Osteoblast (primary cell): ENCODE results near the gene RCOR2. TPM values are rescaled to one million over a fixed set of nuclear protein-coding genes. Genes with fewer than 3 reads are reported as not detected.

Experiments used
- DNase-seq: peaks from one replicate; pipeline ENCODE4 v3.0.0; 2011; ENCODE audit warnings: low spot score, mixed read lengths; ENCODE audit not compliant: insufficient read length; ENCODE audit errors: missing footprints
- H2AFZ ChIP-seq: 2 replicates; pipeline ENCODE4 v1.6.0; 2011; ENCODE audit warnings: mild to moderate bottlenecking, low read length
- H3K27ac ChIP-seq: 2 replicates; pipeline ENCODE4 v1.5.1; 2011; ENCODE audit warnings: mild to moderate bottlenecking, low read depth, low read length, moderate library complexity
- H3K27me3 ChIP-seq: 2 replicates; pipeline ENCODE4 v1.6.0; 2012; ENCODE audit warnings: mild to moderate bottlenecking, control low read depth, inconsistent platforms, low read length, moderate library complexity; ENCODE audit not compliant: insufficient read depth
- H3K36me3 ChIP-seq: 2 replicates; pipeline ENCODE4 v1.5.1; 2011; ENCODE audit warnings: mild to moderate bottlenecking, low read length, control low read depth, moderate library complexity; ENCODE audit not compliant: insufficient read depth
- H3K4me1 ChIP-seq: 2 replicates; pipeline ENCODE4 v1.5.1; 2011; ENCODE audit warnings: mild to moderate bottlenecking, low read length, control low read depth, moderate library complexity; ENCODE audit not compliant: insufficient read depth
- H3K4me2 ChIP-seq: 2 replicates; pipeline ENCODE4 v1.6.0; 2011; ENCODE audit warnings: mild to moderate bottlenecking, low read length; ENCODE audit not compliant: insufficient read depth
- H3K4me3 ChIP-seq: fragments of 200-600 bp; sonication (generic); 3 replicates; pipeline ENCODE4 v1.5.1; 2012; ENCODE audit warnings: mild to moderate bottlenecking, low read length, inconsistent platforms; ENCODE audit not compliant: insufficient read depth
- H3K79me2 ChIP-seq: 2 replicates; pipeline ENCODE4 v1.6.0; 2012; ENCODE audit warnings: mild to moderate bottlenecking, low read length, control low read depth, inconsistent platforms; ENCODE audit not compliant: insufficient read depth
- H3K9me3 ChIP-seq: 2 replicates; pipeline ENCODE4 v1.5.1; 2011; ENCODE audit warnings: low read depth, low read length, control low read depth
- H4K20me1 ChIP-seq: 2 replicates; pipeline ENCODE4 v1.6.0; 2012; ENCODE audit warnings: mild to moderate bottlenecking, low read length, control low read depth; ENCODE audit not compliant: insufficient read depth
- total RNA-seq: library from RNA; depleted of rRNA; stranded (reverse); fragments of >200 nt; gene quantifications from 2 replicates; pipeline ENCODE4 v1.2.3, GENCODE V29; 2012
- TF ChIP-seq, protein P1 (sequence below): IDR thresholded peaks from 2 replicates; pipeline ENCODE4 v1.5.1; 2011; ENCODE audit warnings: mild to moderate bottlenecking, low read depth, low read length, moderate library complexity; ENCODE audit errors: extremely low read depth

The RCOR2 gene
- total RNA-seq, 1 donor: under 0.01 TPM

DNA sequence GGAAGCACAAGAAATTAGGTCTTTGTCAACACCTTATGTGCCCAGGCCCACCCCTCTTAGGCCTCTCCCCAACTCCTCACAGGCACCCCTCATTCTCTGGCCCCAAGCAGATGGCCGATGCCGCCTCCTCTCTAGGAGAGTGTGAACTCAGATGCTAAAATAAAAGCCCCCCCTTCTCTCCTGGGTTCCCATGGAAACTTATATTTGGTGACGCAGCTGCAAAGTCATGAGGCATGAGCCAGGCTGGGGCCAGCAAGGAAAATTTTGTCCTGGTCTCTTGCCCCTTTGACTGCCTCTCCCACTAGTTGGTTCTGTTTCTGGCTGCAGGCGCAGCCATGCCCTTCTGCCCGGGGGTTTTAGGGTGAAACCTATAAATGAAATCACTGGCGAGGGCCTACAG, 11.8 kb downstream of the RCOR2 start:
- Histone ChIP-seq H3K27me3 (no peaks in the 10 kb centered on the region), H3K4me2 (no peak overlapping the region), H4K20me1 (peaks cover 5% of the 10 kb centered on the region), H3K4me1 (no peaks in the 10 kb centered on the region), H3K9me3 (no peaks in the 10 kb centered on the region), H3K79me2 (peaks cover 3% of the 10 kb centered on the region), H3K4me3 (no peak overlapping the region), H2AFZ (no peak overlapping the region), H3K27ac (no peak overlapping the region), H3K36me3 (peaks cover 39% of the 10 kb centered on the region)
- DNase-seq: peak; percentile 87
- TF ChIP-seq, protein P1, sequence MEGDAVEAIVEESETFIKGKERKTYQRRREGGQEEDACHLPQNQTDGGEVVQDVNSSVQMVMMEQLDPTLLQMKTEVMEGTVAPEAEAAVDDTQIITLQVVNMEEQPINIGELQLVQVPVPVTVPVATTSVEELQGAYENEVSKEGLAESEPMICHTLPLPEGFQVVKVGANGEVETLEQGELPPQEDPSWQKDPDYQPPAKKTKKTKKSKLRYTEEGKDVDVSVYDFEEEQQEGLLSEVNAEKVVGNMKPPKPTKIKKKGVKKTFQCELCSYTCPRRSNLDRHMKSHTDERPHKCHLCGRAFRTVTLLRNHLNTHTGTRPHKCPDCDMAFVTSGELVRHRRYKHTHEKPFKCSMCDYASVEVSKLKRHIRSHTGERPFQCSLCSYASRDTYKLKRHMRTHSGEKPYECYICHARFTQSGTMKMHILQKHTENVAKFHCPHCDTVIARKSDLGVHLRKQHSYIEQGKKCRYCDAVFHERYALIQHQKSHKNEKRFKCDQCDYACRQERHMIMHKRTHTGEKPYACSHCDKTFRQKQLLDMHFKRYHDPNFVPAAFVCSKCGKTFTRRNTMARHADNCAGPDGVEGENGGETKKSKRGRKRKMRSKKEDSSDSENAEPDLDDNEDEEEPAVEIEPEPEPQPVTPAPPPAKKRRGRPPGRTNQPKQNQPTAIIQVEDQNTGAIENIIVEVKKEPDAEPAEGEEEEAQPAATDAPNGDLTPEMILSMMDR: no peak

DNA sequence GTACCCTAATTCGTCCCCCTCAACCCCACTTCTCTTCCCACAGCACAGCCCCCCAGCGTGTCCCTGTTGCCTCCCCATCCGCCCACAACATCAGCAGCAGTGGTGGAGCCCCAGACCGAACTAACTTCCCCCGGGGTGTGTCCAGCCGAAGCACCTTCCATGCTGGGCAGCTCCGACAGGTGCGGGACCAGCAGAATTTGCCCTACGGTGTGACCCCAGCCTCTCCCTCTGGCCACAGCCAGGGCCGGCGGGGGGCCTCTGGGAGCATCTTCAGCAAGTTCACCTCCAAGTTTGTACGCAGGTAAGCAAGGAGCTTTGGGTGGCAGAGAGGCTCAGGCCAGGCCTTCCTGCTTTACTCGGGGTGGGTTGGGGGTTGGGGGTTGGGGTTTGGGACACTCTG, 12.2 kb downstream of the RCOR2 start:
- TF ChIP-seq, protein P1: no peak
- H3K4me1 ChIP-seq: no peaks in the 10 kb centered on the region
- peaks cover 3% of the 10 kb centered on the region for H3K79me2 ChIP-seq
- H2AFZ ChIP-seq: no peak overlapping the region
- no peaks in the 10 kb centered on the region for H3K27me3 ChIP-seq
- H3K4me3 ChIP-seq: no peak overlapping the region
- H3K36me3 ChIP-seq: peaks cover 43% of the 10 kb centered on the region
- no peaks in the 10 kb centered on the region for H3K9me3 ChIP-seq
- H4K20me1 ChIP-seq: peaks cover 5% of the 10 kb centered on the region
- H3K27ac ChIP-seq: no peak overlapping the region
- no peak for DNase-seq
- no peak overlapping the region for H3K4me2 ChIP-seq

DNA sequence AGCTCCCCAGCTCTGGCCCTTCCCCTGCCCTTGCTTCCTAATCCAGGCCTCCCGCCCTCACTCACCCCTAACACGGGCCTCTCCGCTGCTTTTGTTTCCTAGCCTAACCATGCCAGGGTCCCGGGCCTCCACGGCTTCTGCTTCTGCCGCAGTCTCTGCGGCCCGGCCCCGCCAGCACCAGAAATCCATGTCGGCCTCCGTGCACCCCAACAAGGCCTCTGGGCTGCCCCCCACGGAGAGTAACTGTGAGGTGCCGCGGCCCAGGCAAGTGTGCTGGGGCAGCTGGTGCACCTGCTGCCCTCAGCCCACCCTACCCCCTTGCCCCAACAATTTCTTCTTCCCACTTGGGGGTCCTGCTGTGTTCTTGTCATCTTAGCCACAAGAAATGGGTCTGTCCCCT, 13.1 kb downstream of the RCOR2 start:
- H3K4me2 ChIP-seq: no peak overlapping the region
- H3K36me3 ChIP-seq: peaks cover 51% of the 10 kb centered on the region
- H3K4me1 ChIP-seq: no peaks in the 10 kb centered on the region
- H3K79me2 ChIP-seq: peaks cover 3% of the 10 kb centered on the region
- no peak overlapping the region for H3K27ac ChIP-seq
- H2AFZ ChIP-seq: no peak overlapping the region
- TF ChIP-seq, protein P1: no peak
- H3K4me3 ChIP-seq: no peak overlapping the region
- DNase-seq: no peak
- peaks cover 5% of the 10 kb centered on the region for H4K20me1 ChIP-seq
- H3K9me3 ChIP-seq: no peaks in the 10 kb centered on the region
- no peaks in the 10 kb centered on the region for H3K27me3 ChIP-seq

DNA sequence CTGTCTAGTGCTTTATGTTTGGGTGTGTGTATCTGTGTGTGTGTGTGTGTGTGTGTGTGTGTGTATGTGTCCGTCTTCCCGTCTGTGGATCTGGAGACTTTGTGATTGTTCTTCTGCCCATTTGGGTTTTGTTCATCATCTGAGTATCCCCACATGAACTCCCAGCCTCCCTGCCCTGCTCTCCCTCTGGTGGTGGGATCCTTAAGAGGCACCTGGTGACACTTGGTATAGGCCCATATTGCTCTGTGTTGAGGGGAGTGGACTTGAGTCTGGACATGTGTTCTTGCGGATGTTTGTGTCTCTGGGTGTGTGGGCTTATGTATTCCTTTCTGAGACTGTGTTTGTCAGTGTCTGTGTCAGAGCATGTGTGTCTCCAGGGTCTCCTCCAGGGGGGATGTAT, 15.3 kb downstream of the RCOR2 start:
- Histone ChIP-seq H3K36me3 (peaks cover 73% of the 10 kb centered on the region), H3K27ac (no peak overlapping the region), H3K9me3 (no peaks in the 10 kb centered on the region), H4K20me1 (peaks cover 9% of the 10 kb centered on the region), H2AFZ (no peak overlapping the region), H3K4me1 (no peaks in the 10 kb centered on the region), H3K27me3 (no peaks in the 10 kb centered on the region), H3K4me3 (no peak overlapping the region), H3K79me2 (peaks cover 3% of the 10 kb centered on the region), H3K4me2 (no peak overlapping the region)
- DNase-seq: no peak
- TF ChIP-seq, protein P1: peak; percentile 54
